IPS DF 19.7 (cell line): ENCODE measurements around the gene SLC35F6.

Source experiments
- DNase-seq: peaks from one replicate; pipeline ENCODE4 v3.0.0-alpha.2; 2013; ENCODE audit warnings: low read depth, low spot score

SLC35F6 gene, protein sequence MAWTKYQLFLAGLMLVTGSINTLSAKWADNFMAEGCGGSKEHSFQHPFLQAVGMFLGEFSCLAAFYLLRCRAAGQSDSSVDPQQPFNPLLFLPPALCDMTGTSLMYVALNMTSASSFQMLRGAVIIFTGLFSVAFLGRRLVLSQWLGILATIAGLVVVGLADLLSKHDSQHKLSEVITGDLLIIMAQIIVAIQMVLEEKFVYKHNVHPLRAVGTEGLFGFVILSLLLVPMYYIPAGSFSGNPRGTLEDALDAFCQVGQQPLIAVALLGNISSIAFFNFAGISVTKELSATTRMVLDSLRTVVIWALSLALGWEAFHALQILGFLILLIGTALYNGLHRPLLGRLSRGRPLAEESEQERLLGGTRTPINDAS

DNA sequence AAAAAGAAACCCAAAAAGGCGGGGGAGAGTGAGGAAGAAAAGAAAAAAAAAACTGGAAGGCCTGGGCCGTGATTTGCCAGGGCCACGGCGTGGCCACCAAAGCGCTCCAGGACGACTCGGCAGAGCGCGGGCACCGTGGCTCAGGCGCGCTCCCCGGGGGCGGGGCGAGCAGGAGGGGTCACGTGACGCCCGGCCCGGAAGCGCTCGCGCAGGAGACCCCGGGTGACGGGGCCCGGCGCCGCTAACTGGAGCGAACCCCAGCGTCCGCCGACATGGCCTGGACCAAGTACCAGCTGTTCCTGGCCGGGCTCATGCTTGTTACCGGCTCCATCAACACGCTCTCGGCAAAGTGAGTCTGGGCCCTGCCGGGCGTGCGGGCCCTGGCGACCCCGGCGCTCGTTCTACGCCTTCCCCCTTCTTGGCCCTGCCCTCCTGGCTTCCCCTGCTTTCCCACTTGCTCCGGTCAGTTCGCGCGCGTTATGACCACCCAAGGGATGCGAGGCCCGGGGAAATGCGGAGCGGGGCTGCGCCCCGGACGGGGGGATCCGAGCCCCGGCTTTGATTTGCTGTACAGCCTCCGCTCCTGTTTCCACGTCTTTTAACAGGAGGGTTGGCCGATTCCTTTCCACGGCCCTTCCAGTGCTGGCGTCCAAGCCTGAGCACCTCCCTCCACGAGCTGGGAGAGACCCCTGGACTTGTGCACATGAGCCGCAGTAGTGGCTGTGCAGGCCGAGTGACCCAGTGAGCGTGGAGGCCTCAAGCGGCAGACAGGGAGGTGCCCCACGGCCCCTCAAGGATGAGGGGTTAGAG is at the start of gene SLC35F6:
Gene SLC35F6, plus strand, starts transcription at position 207 of the 810 bp plus-strand sequence. Its CDS starts 66 bp downstream, at position 273.
- DNase-seq, result no peak

DNA sequence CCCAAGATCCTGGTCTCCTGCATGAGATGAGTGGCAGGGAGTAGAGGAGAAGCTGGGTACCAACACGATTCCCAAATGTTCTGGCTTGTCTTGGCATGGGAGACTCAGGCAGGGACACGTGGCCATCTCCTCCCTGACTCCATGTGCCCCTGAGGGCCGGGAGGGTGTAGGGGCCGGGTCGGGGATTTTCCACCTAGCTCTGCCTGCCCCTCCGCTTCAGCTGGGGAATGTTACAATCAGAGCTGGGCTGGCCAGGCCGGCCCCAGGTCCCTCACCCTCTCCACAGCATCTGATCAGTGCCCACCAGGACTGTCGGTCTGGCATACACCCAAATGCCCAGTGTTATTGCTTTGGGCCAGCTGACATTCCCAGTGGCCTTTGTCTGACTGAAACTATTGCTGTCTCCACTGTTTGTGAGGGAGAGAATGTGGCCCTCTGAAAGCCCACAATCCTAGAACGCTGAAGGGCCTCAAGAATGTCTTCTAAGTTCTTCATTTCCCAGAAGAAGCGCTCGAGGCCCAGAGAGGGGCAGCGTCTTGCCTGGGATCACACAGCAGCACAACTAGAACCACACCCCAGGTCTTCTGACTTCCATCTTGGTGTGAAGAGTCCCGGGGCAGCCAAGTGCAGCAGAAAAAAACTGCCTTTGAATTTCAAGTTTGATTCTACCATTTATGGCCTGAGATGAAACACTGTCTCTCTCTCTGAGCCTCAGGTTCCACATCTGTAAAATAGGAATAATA is 48.4 kb upstream of the SLC35F6 start:
- DNase-seq, result no peak

DNA sequence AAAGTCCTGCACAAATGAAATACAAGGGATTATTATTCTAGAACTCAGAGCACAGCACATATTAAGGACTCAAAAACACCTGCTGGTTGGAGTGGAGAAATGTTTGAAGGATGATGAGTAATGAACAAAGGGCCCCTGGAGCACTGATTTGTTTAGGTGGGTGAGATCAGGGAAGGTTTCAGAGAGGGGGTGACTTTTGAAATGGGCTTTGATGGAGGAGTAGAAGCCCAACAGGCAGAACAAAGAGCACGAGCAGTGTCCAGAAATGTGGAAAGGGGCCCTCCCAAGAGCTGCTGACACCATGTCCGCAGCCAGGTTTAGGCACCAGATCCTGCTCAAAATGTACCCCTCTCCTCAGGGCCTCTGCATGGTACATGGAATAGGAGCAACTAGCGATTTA is 47.7 kb upstream of the SLC35F6 start:
- DNase-seq, result no peak

DNA sequence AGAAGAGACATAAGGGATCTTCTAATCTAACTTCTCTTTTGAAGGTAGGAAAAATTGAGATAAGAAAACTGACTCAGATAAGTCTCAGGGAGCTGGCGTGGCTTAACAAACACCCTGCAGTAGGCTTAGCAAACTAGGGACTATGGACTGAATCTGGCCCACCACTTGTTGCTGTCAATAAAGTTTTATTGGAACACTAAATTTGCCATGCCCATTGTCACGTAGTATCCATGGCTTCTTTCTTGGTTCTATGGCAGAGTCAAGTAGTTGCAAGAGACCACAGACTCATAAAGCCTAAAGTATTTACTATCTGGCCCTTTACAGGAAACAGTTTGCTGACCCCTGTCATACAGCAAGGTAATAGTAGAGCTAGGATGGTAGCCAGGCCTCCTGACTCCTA is 47.3 kb upstream of the SLC35F6 start:
- DNase-seq, result no peak

DNA sequence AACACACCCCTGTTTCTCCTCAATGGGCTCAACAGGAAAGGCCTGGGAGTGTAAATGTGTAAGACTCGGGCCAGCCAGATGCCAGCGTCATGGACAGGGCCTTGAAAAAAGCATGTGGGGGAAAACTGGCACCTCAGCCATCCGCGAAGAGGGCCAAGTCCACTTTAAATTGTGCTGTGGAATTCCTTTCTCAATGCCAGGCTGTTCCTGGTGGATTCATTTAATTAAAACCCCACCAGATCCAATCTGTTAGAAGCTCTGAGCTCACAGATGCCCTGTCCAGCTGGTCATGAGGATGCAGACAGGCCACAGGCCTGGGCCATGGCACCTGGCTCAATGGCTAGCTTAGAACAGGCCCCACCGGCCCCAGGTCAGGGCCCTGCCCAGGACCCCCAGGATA is 46.7 kb upstream of the SLC35F6 start:
- no peak for DNase-seq

DNA sequence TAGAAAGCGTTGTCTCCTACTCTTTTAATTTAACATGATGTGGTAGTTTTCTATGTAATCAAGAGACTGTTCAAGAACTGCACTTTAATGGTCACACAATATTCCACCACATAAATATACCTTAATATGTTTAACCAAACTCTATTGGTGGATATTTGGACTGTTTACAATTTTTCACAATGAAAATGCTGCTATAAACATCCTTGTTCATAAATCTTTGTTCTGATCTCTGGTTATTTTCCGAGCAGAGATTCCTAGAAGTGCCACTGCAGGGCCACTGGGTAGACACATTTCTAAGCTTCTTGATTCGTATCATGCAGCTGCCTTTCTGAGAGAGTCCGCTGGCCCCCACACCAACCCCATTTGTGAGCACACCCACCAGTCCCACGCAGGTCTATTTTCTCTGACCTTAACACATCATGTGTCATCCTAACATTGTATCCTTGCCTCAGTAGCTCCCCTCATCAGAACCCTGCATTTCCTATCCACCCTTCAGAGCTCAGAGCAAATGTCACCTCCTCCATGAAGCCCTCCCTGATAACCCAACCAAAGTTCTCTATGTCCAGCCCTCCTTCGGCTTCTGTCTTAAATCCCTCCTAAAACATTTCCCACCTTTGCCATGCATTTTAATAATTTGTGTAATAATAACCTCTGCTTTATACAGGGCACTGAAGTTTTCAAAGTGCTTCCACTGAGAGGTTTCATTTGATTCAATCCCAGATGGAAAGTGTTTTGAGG is 45.0 kb upstream of the SLC35F6 start:
- DNase-seq, result no peak

DNA sequence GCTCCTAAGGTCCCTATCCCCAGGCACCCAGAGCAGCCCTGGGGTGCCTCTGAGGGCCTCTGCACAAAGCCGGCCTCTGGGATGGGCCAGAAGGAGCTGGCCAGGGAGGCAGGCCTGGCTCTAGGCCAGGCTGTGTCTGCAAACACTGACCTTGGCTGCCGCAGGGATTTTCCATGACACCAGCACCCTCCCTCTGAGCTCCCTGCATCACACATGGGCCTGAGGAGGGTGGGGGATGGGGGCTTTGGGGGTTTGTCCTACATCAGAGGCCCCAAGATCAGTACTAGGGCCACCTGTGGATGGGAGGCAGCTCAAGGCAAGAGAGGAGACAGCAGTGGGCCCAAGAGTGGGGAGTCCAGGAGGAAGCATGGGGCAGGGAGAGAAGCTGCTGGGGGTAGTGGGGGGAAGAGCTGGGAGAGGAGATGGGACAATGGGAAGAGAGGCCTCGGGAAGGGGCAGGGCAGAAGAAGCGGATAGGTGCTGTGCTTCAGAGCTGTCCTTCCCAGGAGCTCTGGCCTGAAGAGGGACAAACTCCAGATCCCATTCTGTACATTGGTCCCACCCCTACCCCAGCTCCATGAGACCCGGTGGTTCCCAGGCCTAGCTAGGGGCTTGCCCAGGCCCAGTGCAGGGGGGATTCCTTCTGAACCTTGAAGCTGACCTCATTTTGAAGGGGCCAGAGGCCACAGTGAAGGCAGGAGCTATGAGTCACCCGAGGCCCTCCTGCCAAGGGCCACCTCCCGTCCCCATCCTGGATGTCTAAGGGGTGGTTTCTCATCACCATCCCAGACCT is 43.6 kb upstream of the SLC35F6 start:
- DNase-seq, result no peak

DNA sequence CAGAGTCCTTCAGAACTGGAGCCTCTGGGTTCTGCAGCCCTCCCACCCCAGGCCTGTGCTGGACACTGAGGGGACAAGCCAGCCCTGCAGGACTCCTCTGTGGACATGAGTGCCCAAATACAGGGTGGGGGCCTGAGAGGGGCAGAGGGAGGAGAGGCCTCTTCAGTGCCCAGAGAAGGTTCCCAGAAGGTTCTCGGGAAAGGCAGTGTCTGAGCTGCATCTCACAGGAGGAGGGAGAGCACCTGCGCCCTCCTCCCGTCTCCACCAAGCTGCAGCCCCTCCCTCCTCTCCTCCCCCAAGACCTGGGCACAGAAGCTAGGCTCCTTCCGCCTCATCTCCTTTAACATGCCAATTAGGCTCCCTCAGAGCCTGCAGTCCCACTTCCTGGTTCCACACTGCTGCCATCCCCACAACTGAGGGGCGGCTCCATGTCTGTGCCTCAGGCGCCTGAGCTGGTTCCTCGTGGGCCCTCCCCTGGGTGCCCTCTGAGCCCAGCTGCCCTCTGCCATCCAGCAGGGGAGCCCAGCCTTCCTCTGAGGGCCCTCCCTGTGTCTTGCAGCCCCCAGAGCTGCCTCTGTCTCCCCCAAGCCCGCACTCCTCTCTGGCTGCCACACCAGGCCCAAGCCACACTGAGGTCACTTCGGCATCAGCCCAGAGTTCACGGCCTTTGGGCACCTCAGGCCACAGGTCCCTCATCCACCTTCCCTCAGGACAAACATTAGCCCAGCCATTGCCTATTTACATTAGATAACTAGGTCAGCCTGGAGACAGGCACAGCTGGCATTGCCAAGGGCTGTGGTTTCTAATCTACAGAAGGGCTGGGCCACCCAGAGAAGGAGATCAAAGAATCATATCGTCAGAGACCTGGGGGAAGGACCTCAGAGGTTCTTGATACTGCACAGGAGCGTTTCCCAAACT is 42.7 kb upstream of the SLC35F6 start:
- DNase-seq, result peak; percentile 30

DNA sequence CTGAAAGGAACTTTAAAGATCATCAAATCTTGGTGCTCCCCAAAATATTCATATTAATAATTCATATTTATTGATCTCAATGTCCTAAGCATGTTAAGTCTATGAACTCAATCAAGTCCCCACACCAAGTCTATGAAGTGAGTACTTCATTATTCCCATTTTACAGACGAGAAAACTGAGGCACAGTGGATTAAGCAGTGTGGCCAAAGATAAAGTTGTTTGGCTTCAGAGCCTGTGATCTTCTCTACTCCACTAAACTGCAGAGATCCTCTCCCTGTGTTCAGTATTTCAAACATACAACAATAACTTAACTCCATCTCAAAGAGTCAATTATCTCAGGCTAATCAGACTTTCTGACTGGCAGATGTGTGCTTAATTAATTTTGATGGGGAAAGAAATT is 41.8 kb upstream of the SLC35F6 start:
- DNase-seq, result no peak

DNA sequence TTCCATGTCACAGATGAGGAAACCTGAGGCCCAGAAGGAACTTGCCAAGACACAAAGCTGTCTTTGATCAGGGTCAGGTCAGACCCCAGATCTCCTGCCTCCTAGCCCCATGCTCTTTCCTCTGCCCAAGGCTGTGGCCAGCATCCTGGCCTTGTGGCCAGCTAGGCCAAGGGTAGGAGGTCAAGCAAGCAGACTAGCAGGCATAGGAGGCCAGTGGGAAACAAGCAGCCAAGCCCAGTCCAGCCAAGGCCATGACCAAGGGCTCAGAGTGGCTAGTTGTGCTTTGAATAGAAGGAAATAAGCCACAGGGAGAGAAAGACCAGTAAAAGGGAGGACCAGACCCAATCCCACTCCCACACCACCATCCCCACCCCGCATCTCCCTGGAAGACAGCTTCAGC is 41.2 kb upstream of the SLC35F6 start:
- no peak for DNase-seq

DNA sequence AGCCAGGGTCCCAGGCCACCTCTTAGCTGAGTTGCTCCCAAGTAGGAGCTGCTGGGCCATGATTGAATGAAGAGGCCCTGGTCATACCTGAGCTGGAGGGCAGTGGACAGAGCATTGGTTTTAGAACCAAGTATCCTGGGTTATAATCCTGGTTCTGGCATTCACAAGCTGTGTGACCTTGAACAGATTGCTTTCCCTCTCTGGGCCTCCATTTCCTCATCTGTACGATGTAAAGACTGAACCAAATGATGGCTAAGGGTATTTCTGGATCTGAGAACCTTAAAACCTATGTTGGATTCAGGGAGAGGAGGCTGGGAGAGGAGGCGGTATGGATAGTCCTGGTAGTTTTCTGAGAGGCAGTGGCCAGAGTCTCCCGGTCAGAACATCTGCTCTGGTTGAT is 40.6 kb upstream of the SLC35F6 start:
- no peak for DNase-seq

DNA sequence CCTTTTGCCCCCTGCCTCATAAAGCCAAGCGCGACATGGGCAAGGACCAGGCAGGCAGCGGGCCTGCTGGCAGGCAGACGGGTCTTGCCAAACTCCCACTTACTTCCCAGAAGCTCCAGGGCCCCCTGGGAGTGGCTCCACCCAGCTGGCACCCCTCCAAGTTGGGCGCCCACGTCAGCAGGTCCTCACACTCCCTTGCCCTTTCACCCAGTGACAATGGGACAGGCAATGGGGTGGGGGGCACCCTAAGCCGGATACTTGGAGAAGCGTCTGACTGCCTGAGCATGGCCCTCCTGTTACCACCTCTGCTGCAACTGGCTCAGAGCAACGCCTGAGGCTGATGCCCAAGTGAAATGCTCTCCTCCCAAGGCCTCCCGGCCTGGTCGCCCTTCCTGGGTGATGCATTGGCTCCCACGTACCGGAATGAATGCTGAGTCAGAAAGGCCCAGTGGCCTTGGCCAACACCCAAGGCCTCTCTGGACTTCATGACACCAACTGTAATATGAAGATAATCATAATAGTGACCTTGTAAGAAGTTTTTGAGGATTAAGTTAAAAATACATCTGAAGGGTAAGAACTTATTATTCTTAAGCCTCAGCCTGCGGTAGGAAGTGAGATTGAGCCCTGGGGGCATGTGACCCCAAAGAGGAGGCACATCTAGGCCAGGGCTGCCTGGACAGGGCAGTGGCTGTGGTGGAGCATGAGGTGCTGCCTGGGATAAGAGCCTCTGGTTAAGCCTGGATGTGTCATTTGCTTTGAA is 39.9 kb upstream of the SLC35F6 start:
- DNase-seq, result no peak

DNA sequence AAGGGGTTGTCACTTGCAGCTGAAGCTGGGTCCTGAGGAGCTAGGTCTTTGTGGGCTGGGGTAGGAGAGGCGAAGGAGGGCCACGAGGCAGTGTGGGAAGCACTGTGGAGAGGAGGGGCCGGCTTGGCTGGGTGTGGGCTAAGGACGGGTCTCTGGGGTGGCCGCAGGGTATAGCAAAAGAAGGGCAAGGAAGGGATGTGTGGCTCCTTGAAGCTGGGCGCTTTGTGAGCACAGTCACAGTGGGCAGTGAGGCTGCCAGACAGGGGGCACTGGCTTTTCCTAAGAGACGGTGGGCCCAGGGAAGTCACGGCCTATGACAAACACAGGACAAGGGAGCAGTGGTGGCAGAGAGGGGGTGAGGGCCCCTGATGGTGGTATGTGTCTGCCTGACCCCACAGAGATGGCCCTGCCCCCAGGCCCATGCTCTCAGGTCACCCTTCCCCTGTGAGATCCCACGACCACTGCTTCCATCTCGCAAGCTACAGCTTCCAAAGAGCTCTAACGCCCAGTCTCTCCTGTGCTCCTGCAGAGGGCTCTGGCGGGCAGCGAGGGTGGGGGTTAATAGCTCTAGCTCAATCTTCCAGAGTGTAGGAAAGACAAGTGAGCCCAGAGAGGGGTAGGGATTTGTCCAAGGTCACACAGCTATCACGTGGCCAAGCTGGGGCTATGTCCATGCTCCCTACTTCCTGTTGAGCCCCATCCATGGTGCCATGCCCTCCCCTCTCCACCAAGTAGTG is 39.1 kb upstream of the SLC35F6 start:
- no peak for DNase-seq

DNA sequence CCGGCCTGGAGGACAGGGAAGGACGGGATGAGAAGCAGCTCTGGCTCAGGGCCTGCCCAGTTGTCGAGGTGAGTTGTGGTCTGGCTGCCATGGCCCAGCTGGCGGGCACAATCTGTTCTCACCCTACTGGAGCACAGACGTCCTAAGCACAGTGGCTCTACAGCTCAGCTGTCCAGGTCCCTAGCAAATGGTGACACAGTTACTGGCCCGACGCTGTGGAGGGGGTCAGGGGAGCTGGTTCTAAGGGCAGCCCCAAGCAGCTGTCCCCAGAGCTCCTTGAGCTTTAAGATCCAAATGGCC is 38.6 kb upstream of the SLC35F6 start:
- no peak for DNase-seq

DNA sequence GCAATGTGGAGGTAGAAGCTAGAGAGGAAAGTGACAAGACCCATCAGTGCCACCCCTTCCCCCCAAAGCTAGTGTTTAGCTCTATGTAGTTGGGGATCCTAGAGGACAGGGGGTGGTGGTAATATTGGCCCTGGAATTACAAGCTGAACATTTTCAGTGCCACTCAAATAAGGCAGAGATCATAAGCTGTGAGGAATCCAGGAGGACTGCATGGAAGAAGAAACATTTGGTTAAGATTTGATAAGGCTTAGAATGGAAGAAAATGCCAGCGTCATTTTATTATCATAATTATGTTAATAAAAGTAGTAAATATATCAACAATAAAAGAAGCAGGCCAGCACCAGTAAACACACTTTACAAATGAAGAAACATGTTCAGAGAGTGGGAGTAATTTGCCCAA is 37.9 kb upstream of the SLC35F6 start:
- DNase-seq, result no peak

DNA sequence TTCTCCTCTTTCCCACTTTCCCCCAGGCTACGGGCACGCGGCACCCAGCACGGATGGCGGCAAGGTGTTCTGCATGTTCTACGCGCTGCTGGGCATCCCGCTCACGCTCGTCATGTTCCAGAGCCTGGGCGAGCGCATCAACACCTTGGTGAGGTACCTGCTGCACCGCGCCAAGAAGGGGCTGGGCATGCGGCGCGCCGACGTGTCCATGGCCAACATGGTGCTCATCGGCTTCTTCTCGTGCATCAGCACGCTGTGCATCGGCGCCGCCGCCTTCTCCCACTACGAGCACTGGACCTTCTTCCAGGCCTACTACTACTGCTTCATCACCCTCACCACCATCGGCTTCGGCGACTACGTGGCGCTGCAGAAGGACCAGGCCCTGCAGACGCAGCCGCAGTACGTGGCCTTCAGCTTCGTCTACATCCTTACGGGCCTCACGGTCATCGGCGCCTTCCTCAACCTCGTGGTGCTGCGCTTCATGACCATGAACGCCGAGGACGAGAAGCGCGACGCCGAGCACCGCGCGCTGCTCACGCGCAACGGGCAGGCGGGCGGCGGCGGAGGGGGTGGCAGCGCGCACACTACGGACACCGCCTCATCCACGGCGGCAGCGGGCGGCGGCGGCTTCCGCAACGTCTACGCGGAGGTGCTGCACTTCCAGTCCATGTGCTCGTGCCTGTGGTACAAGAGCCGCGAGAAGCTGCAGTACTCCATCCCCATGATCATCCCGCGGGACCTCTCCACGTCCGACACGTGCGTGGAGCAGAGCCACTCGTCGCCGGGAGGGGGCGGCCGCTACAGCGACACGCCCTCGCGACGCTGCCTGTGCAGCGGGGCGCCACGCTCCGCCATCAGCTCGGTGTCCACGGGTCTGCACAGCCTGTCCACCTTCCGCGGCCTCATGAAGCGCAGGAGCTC is 36.2 kb upstream of the SLC35F6 start:
- DNase-seq, result no peak

DNA sequence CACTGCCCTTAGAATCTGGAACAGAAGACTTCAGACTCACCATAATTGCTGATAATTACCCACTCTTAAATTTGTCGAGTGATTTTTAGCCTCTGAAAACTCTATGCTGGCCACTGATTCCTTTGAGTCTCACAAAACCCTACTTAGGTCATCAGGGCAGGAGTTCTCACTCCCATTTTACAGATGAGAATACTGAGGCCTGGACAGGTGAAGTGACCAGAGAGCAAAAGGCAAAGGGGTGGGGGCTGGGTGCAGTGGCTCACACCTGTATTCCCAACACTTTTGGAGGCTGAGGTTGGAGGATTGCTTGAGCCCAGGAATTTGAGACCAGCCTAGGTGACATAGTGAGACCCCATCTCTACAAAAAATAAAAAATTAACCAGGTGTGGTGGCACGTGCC is 34.8 kb upstream of the SLC35F6 start:
- DNase-seq, result no peak
